ENCODE results near the gene KIT.

GRCh38 chr4:54683616-54684346 lies 26.0 kb downstream of the KIT start:
- TF ChIP-seq, protein P1, sequence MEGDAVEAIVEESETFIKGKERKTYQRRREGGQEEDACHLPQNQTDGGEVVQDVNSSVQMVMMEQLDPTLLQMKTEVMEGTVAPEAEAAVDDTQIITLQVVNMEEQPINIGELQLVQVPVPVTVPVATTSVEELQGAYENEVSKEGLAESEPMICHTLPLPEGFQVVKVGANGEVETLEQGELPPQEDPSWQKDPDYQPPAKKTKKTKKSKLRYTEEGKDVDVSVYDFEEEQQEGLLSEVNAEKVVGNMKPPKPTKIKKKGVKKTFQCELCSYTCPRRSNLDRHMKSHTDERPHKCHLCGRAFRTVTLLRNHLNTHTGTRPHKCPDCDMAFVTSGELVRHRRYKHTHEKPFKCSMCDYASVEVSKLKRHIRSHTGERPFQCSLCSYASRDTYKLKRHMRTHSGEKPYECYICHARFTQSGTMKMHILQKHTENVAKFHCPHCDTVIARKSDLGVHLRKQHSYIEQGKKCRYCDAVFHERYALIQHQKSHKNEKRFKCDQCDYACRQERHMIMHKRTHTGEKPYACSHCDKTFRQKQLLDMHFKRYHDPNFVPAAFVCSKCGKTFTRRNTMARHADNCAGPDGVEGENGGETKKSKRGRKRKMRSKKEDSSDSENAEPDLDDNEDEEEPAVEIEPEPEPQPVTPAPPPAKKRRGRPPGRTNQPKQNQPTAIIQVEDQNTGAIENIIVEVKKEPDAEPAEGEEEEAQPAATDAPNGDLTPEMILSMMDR (IDR thresholded peaks at IDR 0.05), result peak; percentile 73
- no peak for TF ChIP-seq ZFX (IDR thresholded peaks at IDR 0.05; ENCODE audit: borderline replicate concordance)

Measured in 22Rv1 (cell line).